ENCODE data around the gene DYSF. TPM values are rescaled to one million over a fixed set of nuclear protein-coding genes. Genes with fewer than 3 reads are reported as not detected.

DYSF gene
- polyA plus RNA-seq, 1 donor from 2014 or later = 0.04 TPM

GRCh38 chr2:71712158-71712818 is 258.9 kb downstream of the DYSF start:
- Histone ChIP-seq H3K4me3 (ENCODE audit: low read length) (no peak overlapping the region), H3F3A (ENCODE audit: insufficient read depth, low read length, poor library complexity, severe bottlenecking) (no peaks in the 10 kb centered on the region), H2AFZ (ENCODE audit: low read depth, low read length) (no peak overlapping the region), H3K79me2 (replicated peaks; ENCODE audit: insufficient read depth, low read length) (no peaks in the 10 kb centered on the region), H4K20me1 (ENCODE audit: insufficient read depth) (no peaks in the 10 kb centered on the region), H3K4me2 (ENCODE audit: low read length) (no peak overlapping the region), H3K27me3 (ENCODE audit: insufficient read depth, low read depth, low read length) (no peaks in the 10 kb centered on the region), H3K9me3 (ENCODE audit: low read length) (no peaks in the 10 kb centered on the region), H3K36me3 (ENCODE audit: insufficient read depth, low read length) (no peaks in the 10 kb centered on the region), H3K9ac (ENCODE audit: low read length) (no peak overlapping the region), H3K27ac (ENCODE audit: low read length) (no peak overlapping the region), H3K9me2 (ENCODE audit: insufficient read depth, low read length) (no peaks in the 10 kb centered on the region)
- TF ChIP-seq POLR2AphosphoS5 (IDR thresholded peaks at IDR 0.05) = no peak
- no peak for TF ChIP-seq CTCF (IDR thresholded peaks at IDR 0.05; ENCODE audit: poor library complexity, severe bottlenecking)
- TF ChIP-seq MXI1 (conservative IDR thresholded peaks at IDR 0.05; ENCODE audit: poor library complexity, severe bottlenecking) = no peak

- Histone ChIP-seq H3K27me3 (ENCODE audit: insufficient read depth, low read depth, low read length) (no peaks in the 10 kb centered on the region), H3K36me3 (ENCODE audit: insufficient read depth, low read length) (no peaks in the 10 kb centered on the region), H3K79me2 (replicated peaks; ENCODE audit: insufficient read depth, low read length) (no peaks in the 10 kb centered on the region), H3F3A (ENCODE audit: insufficient read depth, low read length, poor library complexity, severe bottlenecking) (no peaks in the 10 kb centered on the region), H3K9ac (ENCODE audit: low read length) (no peak overlapping the region), H4K20me1 (ENCODE audit: insufficient read depth) (no peaks in the 10 kb centered on the region), H3K9me3 (ENCODE audit: low read length) (no peaks in the 10 kb centered on the region), H3K4me3 (ENCODE audit: low read length) (no peak overlapping the region), H3K27ac (ENCODE audit: low read length) (no peak overlapping the region), H3K9me2 (ENCODE audit: insufficient read depth, low read length) (no peaks in the 10 kb centered on the region), H2AFZ (ENCODE audit: low read depth, low read length) (no peak overlapping the region), H3K4me2 (ENCODE audit: low read length) (no peak overlapping the region)
- TF ChIP-seq RAD21 (conservative IDR thresholded peaks at IDR 0.05) (no peak), SMC3 (conservative IDR thresholded peaks at IDR 0.05; ENCODE audit: poor library complexity) (no peak), TAF1 (IDR thresholded peaks at IDR 0.05; ENCODE audit: low read depth) (no peak), POLR2AphosphoS5 (IDR thresholded peaks at IDR 0.05) (no peak), CTCF (IDR thresholded peaks at IDR 0.05; ENCODE audit: poor library complexity, severe bottlenecking) (no peak), EP300 (conservative IDR thresholded peaks at IDR 0.05; ENCODE audit: poor library complexity, severe bottlenecking) (no peak), REST (IDR thresholded peaks at IDR 0.05; ENCODE audit: borderline replicate concordance) (no peak), EZH2 (IDR thresholded peaks at IDR 0.05; ENCODE audit: borderline replicate concordance, insufficient read depth, low read length, poor library complexity, severe bottlenecking) (no peak), MXI1 (conservative IDR thresholded peaks at IDR 0.05; ENCODE audit: poor library complexity, severe bottlenecking) (no peak)
Observed at GRCh38 chr2:71713581-71714580, 260.5 kb downstream of the DYSF start.

All from neural cell (in vitro differentiated cells).